H1 (cell line): ENCODE measurements around the gene RGPD6.
"Not testable (repeated sequence)": the region's sequence is repeated elsewhere in the genome, so short reads cannot be mapped to it uniquely, and the experiment has no call there.

Experiments used
- CBX5 ChIP-seq: fragments of 300-800, 300-1000 bp; sonication (generic); IDR thresholded peaks from 2 replicates; pipeline ENCODE4 v1.7.1; 2016; ENCODE audit warnings: antibody characterized with exemption, low read length, low read depth
- EGR1 ChIP-seq: IDR thresholded peaks from 2 replicates; pipeline ENCODE4 v1.6.1; 2011; ENCODE audit warnings: low read depth, low read length, borderline replicate concordance
- JUN ChIP-seq: IDR thresholded peaks from 2 replicates; pipeline ENCODE4 v1.6.1; 2011; ENCODE audit warnings: low read depth, mild to moderate bottlenecking, improper control_type of control experiment, low read length
- KDM1A ChIP-seq: fragments of 200-600, 300-600 bp; sonication (generic); IDR thresholded peaks from 2 replicates; pipeline ENCODE4 v1.7.1; 2016; ENCODE audit warnings: mild to moderate bottlenecking, low read length, borderline replicate concordance
- POLR2A ChIP-seq, 2 experiments: IDR thresholded peaks; 1 replicate in 1 of 2; 2 replicates in 1 of 2; pipeline ENCODE4 v1.6.1; 2011; ENCODE audit warnings: low read depth in 2 of 2, low read length in 2 of 2, mild to moderate bottlenecking in 2 of 2; ENCODE audit errors: control extremely low read depth in 1 of 2
- SIX5 ChIP-seq: IDR thresholded peaks from 2 replicates; pipeline ENCODE4 v1.6.1; 2011; ENCODE audit warnings: mild to moderate bottlenecking, low read depth, low read length
- SP1 ChIP-seq: IDR thresholded peaks from 2 replicates; pipeline ENCODE4 v1.6.1; 2011; ENCODE audit warnings: low read depth, low read length
- TF ChIP-seq, protein P1 (sequence below), 3 experiments: IDR thresholded peaks; 1 replicate in 2 of 3; 2 replicates in 1 of 3; pipeline versions ENCODE4 v1.5.1 to v1.6.1; 2011; ENCODE audit warnings: low read length in 3 of 3, mild to moderate bottlenecking in 3 of 3, inconsistent platforms in 2 of 3, low read depth in 1 of 3, moderate library complexity in 1 of 3; ENCODE audit not compliant: insufficient read depth in 1 of 3; ENCODE audit errors: control extremely low read depth in 1 of 3

GRCh38 chr2:110468921-110469320 is 108.1 kb downstream of the RGPD6 start:
- TF ChIP-seq, protein P1, sequence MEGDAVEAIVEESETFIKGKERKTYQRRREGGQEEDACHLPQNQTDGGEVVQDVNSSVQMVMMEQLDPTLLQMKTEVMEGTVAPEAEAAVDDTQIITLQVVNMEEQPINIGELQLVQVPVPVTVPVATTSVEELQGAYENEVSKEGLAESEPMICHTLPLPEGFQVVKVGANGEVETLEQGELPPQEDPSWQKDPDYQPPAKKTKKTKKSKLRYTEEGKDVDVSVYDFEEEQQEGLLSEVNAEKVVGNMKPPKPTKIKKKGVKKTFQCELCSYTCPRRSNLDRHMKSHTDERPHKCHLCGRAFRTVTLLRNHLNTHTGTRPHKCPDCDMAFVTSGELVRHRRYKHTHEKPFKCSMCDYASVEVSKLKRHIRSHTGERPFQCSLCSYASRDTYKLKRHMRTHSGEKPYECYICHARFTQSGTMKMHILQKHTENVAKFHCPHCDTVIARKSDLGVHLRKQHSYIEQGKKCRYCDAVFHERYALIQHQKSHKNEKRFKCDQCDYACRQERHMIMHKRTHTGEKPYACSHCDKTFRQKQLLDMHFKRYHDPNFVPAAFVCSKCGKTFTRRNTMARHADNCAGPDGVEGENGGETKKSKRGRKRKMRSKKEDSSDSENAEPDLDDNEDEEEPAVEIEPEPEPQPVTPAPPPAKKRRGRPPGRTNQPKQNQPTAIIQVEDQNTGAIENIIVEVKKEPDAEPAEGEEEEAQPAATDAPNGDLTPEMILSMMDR (IDR thresholded peaks at IDR 0.05; ENCODE audit: control extremely low read depth in 1 of 3, insufficient read depth in 1 of 3, low read depth in 1 of 3, low read length in 3 of 3), result not testable (repeated sequence)
- not testable (repeated sequence) for TF ChIP-seq SIX5; POLR2A (IDR thresholded peaks at IDR 0.05; ENCODE audit: control extremely low read depth in 1 of 2, low read depth in 2 of 2, low read length in 2 of 2); SP1; EGR1; KDM1A; CBX5; JUN
